IPS-18a (cell line): ENCODE results near the gene IFITM2.
A peak's percentile ranks its signal among the peaks of the same experiment; 100 is the strongest.
"Not testable (repeated sequence)": the region's sequence is repeated elsewhere in the genome, so short reads cannot be mapped to it uniquely, and the experiment has no call there.

Source experiments
- H3K27ac ChIP-seq: one replicate; pipeline ENCODE4 v1.5.1; 2013; ENCODE audit warnings: low read length
- H3K27me3 ChIP-seq: one replicate; pipeline ENCODE4 v1.6.1; 2013; ENCODE audit warnings: mild to moderate bottlenecking, low read length; ENCODE audit not compliant: control insufficient read depth, insufficient read depth
- H3K36me3 ChIP-seq: one replicate; pipeline ENCODE4 v1.6.1; 2013; ENCODE audit warnings: low read depth, low read length; ENCODE audit not compliant: control insufficient read depth
- H3K4me1 ChIP-seq: one replicate; pipeline ENCODE4 v1.6.1; 2013; ENCODE audit warnings: low read depth, low read length; ENCODE audit not compliant: control insufficient read depth
- H3K4me3 ChIP-seq: one replicate; pipeline ENCODE4 v1.5.1; 2013; ENCODE audit warnings: low read length
- H3K9ac ChIP-seq: one replicate; pipeline ENCODE4 v1.6.1; 2013; ENCODE audit warnings: mild to moderate bottlenecking, low read length, moderate library complexity
- H3K9me3 ChIP-seq: one replicate; pipeline ENCODE4 v1.6.1; 2013; ENCODE audit warnings: low read depth, low read length; ENCODE audit not compliant: control insufficient read depth

The IFITM2 gene

DNA sequence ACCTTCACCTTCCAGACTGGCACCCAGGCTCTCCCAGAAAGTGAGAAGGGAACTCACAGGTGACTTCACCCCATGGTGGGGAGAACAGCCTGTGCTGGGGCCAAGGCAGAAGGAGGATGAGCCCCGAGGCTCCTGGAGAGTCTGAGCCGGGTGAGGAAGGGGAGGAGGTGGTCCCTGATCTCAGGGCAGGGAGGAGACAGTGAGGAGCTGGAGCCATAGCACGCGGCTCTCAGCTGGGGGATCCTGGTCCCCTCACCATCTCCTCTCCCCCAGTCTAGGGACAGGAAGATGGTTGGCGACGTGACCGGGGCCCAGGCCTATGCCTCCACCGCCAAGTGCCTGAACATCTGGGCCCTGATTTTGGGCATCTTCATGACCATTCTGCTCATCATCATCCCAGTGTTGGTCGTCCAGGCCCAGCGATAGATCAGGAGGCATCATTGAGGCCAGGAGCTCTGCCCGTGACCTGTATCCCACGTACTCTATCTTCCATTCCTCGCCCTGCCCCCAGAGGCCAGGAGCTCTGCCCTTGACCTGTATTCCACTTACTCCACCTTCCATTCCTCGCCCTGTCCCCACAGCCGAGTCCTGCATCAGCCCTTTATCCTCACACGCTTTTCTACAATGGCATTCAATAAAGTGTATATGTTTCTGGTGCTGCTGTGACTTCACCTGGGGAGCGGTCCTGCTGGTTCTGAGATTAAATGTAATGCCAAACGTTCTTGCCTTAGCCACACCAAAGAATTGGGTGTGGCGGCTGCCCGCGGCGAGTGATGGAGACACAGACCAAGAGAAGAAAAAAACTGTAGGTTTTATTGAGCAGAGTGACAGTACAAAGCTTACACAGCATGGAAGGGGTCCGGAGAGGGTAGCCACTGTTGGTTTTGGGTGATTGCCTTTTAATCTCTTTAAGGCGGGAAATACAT, 1.4 kb downstream of the IFITM2 start:
- H3K9me3 ChIP-seq, H3K27me3 ChIP-seq, H3K27ac ChIP-seq, H3K36me3 ChIP-seq, H3K9ac ChIP-seq: not testable (repeated sequence)
- Histone ChIP-seq H3K4me1 (peaks cover 47% of the 10 kb centered on the region), H3K4me3 (peak overlapping the region; percentile 70)

DNA sequence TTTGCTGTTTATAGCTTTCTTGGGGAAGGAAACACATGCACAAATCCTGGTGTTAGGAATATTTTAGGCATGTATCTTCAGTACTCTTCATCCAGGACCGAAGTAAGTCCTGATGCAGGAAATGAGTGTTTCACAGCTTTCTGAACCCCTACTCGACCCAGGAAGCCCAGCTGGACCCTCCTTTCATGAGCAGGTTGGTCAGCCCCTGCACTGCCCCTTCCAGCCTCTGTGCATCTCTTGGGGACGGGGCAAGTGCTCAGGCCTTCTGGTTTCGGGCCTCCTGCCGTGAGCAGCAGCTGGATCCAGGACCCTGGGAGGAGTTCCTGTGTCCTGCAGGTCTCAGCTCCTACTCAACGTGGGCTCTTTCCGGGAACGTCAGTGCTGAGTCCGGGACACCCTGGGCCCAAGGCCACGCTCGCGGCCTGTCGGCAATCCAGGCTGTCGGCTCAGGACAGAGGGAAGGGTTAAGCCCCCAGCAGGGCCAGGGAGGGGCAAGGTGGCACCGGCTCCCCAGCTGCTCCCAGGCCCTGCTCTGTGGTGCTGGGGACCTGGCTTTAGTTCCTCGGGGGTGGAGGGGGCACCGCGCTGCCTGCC, 2.5 kb downstream of the IFITM2 start:
- H3K27ac ChIP-seq, H3K9me3 ChIP-seq, H3K27me3 ChIP-seq, H3K36me3 ChIP-seq, H3K9ac ChIP-seq: not testable (repeated sequence)
- Histone ChIP-seq H3K4me3 (peak overlapping the region; percentile 70), H3K4me1 (peaks cover 51% of the 10 kb centered on the region)

DNA sequence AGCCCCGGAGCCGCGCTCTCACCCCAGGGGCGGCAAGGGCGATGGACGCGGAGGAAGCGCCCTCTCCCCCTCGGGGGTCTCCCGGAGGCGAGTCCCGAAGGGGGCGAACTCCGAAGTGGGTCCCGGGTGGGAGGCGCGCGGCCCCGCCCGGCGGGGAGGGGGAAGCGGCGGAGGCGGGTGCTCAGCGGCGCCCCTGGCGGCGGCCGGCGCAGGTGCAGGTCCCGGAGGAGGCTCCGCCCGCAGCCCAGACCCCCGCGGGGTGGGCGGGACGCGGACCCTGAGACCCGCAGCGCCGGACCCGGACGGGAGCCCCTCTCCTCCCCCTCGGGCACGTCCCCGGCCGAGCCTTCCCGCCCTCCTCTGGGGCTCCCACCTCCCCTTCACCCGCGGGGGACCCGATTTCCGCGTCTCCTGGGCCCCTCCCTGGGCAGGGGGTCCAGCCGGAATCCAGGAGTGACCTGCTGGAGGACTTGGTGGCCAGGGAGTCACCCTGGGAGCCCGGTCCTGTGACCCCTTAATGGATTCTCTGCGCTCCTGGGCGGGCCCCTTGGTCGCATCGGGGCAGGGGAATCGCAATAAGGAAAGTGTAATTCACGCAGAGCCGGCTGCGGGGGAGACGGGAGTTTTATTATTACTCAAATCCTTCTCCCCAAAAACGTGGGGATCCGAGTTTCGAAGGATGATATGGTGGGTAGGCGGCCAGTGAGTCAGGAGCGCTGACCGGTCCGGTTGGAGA, 3.6 kb downstream of the IFITM2 start:
- not testable (repeated sequence) for H3K27ac ChIP-seq, H3K4me3 ChIP-seq
- H3K4me1 ChIP-seq: peaks cover 44% of the 10 kb centered on the region

DNA sequence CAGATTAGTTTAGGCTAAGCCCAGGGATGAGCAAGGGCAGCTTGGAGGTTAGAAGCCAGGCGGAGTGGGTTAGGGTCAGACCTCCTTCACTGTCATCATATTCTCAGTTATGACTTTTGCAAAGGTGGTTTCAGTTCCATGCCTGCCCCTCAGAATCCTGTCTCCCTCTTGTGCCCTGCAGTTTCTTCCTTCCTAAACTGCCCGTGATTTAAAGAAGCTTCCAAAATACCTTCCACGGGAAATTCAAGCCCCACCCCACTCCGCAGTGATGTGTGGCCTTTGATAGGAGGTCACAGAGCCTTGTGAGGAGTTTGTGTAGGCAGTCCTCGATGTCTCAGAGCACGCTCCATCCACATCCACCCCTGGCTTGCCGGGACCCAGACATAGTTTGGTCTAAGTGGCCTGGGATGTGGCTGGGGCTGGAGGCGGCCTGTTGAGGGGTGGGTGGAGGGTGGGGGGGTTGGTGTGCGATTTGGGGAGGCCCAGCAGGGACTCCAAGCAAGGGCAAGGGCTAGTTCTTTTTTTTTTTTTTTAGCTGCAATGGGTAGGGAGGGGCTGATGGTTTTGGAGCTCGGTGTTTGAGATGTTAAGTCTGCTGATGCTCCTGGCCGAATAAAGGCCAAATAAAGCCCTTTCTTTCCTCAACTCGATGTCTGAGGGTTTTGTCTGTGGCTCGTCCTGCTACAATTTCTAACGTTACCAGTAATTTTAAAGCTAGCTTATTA, 4.6 kb downstream of the IFITM2 start:
- Histone ChIP-seq H3K4me1 (peaks cover 45% of the 10 kb centered on the region), H3K27ac (no peak overlapping the region), H3K4me3 (no peak overlapping the region), H3K9ac (no peak overlapping the region), H3K36me3 (no peaks in the 10 kb centered on the region), H3K9me3 (no peaks in the 10 kb centered on the region), H3K27me3 (peaks cover 30% of the 10 kb centered on the region)

More for the DNA sequence above, 3.6 kb downstream of the IFITM2 start:
- H3K9ac ChIP-seq, H3K36me3 ChIP-seq, H3K9me3 ChIP-seq: not testable (repeated sequence)
- H3K27me3 ChIP-seq: peaks cover 20% of the 10 kb centered on the region

DNA sequence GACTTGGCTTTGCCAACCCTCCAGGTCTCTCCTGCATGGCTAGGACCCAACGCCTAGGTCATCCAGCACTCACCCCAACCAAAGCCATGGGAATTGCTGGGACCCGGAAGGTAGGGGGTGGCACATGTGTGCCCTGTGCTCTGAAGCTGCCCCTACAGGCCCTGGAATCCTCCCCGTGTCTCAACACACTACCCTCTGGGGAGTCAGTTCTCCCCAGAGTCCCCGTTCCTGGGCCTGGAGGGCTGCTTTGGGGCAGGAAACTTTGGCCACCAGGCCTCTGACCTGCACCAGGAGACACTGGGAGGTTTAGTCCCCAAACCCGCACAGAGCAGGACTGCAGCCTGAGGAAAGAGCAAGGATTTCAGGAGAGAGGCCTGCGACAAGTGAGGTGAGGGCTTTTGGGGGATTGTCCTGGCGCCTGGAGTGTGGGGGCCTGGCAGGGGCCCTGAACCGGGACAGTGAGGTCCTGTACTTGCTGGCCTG, 5.7 kb downstream of the IFITM2 start:
- Histone ChIP-seq H3K9me3 (no peaks in the 10 kb centered on the region), H3K4me3 (peak overlapping the region; percentile 86), H3K36me3 (no peaks in the 10 kb centered on the region), H3K4me1 (peaks cover 50% of the 10 kb centered on the region), H3K9ac (peak overlapping the region; percentile 54), H3K27ac (peak overlapping the region; percentile 15), H3K27me3 (peaks cover 35% of the 10 kb centered on the region)

DNA sequence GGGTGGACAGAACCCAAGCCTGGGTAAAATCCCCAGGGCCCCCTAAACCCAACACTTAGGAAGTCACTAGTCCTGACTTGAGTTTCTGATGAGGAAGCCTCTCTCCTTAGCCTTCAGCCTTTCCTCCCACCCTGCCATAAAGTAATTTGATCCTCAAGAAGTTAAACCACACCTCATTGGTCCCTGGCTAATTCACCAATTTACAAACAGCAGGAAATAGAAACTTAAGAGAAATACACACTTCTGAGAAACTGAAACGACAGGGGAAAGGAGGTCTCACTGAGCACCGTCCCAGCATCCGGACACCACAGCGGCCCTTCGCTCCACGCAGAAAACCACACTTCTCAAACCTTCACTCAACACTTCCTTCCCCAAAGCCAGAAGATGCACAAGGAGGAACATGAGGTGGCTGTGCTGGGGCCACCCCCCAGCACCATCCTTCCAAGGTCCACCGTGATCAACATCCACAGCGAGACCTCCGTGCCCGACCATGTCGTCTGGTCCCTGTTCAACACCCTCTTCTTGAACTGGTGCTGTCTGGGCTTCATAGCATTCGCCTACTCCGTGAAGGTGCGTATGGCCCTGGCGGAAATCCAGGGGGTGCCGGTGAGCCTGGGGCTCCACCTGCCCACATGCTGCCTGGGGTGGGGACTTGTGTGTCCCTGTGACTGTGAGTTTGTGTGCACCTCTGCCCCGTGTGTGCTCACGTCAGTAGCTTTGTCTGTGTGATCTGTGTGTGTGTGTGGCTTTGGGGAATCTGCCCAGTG, 6.4 kb downstream of the IFITM2 start, which contains the start of gene IFITM1:
Gene IFITM1 (plus strand): TSS at position 254 of the 767 bp plus-strand sequence. CDS start 131 bp downstream, at position 385.
- Histone ChIP-seq H3K9me3 (no peaks in the 10 kb centered on the region), H3K4me1 (peaks cover 50% of the 10 kb centered on the region), H3K9ac (peak within 1 kb of the TSS; percentile 54), H3K4me3 (peak within 1 kb of the TSS; percentile 86), H3K27ac (peak within 1 kb of the TSS; percentile 32), H3K36me3 (no peaks in the 10 kb centered on the region), H3K27me3 (peaks cover 35% of the 10 kb centered on the region)

DNA sequence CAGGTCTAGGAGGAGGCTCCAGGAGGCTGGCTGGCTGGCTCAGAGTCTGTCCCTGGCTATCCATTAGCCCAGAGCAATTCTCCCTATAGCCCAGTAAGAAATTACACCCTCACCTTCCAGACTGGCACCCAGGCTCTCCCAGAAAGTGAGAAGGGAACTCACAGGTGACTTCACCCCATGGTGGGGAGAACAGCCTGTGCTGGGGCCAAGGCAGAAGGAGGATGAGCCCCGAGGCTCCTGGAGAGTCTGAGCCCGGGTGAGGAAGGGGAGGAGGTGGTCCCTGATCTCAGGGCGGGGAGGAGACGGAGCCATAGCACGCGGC, 6.9 kb downstream of the IFITM2 start:
- peak overlapping the region; percentile 54 for H3K9ac ChIP-seq
- H3K4me1 ChIP-seq: peaks cover 46% of the 10 kb centered on the region

DNA sequence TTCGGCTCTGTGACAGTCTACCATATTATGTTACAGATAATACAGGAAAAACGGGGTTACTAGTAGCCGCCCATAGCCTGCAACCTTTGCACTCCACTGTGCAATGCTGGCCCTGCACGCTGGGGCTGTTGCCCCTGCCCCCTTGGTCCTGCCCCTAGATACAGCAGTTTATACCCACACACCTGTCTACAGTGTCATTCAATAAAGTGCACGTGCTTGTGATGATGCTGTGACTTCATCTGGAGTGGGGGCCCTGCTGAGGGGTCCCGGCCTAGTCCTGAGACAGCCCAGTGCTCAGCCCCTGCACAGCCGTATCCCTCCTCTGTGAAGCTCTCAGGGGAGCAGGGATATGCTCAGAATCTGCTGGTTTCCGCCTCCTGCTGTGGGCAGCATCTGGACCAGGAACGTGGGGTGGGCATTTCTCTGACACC, 7.5 kb downstream of the IFITM2 start:
- Histone ChIP-seq H3K27ac (no peak overlapping the region), H3K36me3 (no peaks in the 10 kb centered on the region), H3K27me3 (peaks cover 35% of the 10 kb centered on the region), H3K9ac (peak overlapping the region; percentile 38), H3K4me3 (peak overlapping the region; percentile 86), H3K9me3 (no peaks in the 10 kb centered on the region), H3K4me1 (peaks cover 42% of the 10 kb centered on the region)

More for the DNA sequence above, 6.9 kb downstream of the IFITM2 start:
- H3K36me3 ChIP-seq, H3K27ac ChIP-seq, H3K9me3 ChIP-seq: not testable (repeated sequence)
- Histone ChIP-seq H3K27me3 (peaks cover 35% of the 10 kb centered on the region), H3K4me3 (peak overlapping the region; percentile 86)

DNA sequence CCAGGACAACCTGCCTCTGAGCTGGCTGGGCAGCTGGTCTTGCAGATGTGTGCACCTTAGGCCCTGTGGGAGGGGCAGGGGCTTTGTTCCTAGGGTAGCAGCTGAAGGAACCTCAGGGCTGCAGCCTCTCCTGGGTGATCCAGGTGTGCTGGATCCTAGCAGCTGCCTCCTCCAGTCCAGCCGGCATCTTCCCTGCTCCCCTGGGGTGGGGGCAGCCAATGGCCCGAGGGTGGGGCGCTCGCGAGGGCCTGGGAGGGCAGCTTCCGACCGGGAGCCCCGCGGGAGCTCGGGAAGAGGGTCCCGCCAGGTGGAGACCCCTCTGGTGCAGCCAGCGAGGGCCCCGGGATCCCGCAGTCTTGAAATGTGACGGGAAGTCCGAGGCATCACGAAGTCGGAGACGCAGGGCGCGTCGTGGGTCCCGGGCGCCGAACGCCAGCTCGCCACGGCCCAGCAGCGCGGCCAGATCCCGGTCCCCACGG, 7.9 kb downstream of the IFITM2 start:
- peak overlapping the region; percentile 50 for H3K9ac ChIP-seq
- peak overlapping the region; percentile 86 for H3K4me3 ChIP-seq
- no peak overlapping the region for H3K27ac ChIP-seq
- H3K36me3 ChIP-seq: no peaks in the 10 kb centered on the region
- no peaks in the 10 kb centered on the region for H3K9me3 ChIP-seq
- H3K4me1 ChIP-seq: peaks cover 42% of the 10 kb centered on the region
- H3K27me3 ChIP-seq: peaks cover 35% of the 10 kb centered on the region

DNA sequence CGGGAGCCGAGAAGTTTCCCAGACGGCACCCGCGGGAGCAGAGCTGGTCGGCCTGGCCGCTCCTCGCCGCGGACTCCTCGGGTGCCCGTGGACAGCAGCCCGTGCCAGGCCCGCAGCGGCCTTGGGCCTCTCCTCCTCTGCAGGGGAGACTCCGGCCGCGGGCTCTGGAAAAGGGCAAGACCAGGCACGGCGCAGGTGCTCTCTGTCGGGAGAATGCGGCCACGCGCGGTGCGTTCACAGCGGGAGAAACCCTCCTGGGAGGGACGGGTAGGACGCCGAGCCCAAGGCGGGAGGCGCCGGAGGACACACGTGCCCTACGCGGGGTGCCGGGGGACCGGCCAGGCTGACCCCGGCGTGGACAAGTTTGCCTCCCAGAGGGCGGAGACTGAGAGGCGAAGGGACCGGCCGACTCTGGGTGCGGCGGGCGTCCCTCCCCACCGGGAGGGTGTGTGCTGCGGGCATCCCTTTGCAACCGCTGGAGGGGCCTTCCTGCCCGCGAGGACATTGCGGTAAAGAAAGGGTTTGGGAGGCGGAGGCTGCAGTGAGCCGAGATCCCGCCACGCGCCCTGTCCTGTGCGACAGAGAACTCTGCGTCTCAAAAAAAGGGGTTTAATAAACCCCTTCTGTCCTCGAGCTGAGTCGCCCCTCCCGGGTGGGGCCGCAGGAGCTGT, 8.6 kb downstream of the IFITM2 start:
- Histone ChIP-seq H3K9ac (peak overlapping the region; percentile 50), H3K27ac (no peak overlapping the region), H3K4me1 (peaks cover 45% of the 10 kb centered on the region), H3K4me3 (peak overlapping the region; percentile 86), H3K36me3 (no peaks in the 10 kb centered on the region), H3K9me3 (no peaks in the 10 kb centered on the region), H3K27me3 (peaks cover 35% of the 10 kb centered on the region)
